NCI-H748 (cell line): ENCODE results near the gene CYREN.
"Not testable (repeated sequence)": the region's sequence is repeated elsewhere in the genome, so short reads cannot be mapped to it uniquely, and the experiment has no call there.

Experiments used
- DNase-seq: peaks from one replicate; lab custom pipeline; 2025; ENCODE audit not compliant: unreplicated experiment; lab: John Stamatoyannopoulos, UW

CYREN gene

GRCh38 chr7:135160858-135161653 lies 9.5 kb downstream of the CYREN start:
- DNase-seq = no peak

DNA sequence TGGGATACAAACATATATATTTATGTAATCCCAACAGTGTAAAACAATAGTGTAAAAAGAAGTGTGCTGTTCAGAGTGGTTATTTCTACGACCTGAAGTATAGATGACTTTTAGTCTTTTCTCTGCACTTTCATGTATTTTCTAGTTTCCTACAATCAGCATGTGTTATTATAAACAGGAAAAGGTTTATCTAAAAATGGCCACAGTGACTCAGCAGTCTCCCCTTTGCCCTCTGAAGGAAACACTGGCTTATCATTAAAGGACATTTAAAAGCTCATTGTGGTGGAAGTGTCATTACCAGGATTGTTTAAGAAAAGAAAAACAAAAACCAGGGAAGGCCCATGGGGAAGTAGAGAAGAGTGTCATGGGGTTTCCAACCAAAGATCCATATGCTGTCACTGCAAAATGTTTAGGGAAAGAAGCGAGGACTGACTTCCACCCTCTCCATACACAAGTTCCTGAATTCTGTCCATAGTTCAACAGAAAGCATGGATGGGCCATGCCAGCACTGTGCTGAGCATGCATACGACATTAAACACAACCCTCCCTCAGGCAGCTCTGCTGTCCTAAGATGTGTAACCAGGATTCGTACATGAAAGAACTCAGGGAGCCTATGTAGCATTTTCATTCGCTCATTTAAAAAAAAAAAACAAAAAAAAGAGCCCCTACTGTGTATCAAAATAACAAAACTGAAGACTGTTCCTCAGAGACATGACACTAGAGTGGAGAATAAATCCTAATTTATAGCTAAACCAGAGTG lies 10.2 kb downstream of the CYREN start:
- no peak for DNase-seq

DNA sequence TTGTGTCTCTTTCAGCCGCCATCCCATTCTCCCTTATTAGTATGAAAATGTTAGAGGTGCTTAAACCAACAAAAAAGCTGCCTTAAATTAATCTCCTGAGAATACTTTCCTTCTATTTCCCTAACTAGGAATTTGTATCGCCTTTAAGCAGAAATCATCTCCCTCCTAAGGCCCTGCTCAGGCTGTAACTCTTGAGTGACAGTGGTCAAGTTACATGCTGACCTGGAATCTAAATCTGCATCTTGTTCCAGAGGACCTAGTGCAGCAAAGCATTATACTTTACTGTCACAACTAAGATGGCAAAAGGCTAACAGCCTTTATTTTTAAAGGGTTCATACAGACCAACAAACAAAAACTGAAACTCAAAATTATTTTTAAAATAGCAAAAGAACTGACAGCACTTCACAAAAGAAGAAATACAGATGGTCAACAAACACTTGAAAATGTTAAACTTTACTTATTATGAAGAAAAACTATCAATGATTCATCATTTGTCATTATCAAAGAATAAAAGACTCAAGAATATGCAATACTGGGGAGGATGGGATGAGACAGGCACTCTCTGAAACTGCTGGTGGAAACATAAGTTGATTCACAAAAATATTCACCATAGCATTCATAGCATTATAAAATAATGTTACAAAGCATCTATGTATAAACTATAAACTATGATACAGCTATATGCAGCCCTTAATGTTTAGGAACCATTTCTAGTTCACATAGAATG lies 11.0 kb downstream of the CYREN start:
- no peak for DNase-seq

GRCh38 chr7:135158874-135159273 lies 11.6 kb downstream of the CYREN start:
- DNase-seq = no peak

- DNase-seq = no peak
Observed at GRCh38 chr7:135158141-135158655, 12.3 kb downstream of the CYREN start.

DNA sequence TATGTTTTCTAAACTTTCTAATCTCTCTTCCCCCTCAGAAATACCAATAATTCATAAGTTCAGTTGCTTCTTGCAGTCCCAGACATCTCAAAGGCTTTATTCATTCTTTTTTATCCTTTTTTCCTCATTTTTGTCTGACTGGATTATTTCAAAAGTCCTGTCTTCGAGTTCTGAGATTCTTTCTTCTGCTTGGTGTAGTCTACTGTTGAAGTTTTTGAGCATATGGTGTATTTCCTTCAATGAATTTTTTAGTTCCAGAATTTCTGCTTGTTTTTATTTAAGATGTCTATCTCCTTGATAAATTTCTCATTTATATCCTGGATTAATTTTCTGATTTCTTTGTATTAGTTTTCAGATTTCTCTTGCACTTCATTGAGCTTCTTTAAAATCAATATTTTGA lies 14.2 kb downstream of the CYREN start:
- no peak for DNase-seq

- no peak for DNase-seq
Observed at GRCh38 chr7:135154734-135155133, 15.8 kb downstream of the CYREN start.

- DNase-seq = no peak
Observed at GRCh38 chr7:135152442-135152841, 18.1 kb downstream of the CYREN start.

GRCh38 chr7:135151533-135151932 lies 19.0 kb downstream of the CYREN start:
- DNase-seq = no peak

DNA sequence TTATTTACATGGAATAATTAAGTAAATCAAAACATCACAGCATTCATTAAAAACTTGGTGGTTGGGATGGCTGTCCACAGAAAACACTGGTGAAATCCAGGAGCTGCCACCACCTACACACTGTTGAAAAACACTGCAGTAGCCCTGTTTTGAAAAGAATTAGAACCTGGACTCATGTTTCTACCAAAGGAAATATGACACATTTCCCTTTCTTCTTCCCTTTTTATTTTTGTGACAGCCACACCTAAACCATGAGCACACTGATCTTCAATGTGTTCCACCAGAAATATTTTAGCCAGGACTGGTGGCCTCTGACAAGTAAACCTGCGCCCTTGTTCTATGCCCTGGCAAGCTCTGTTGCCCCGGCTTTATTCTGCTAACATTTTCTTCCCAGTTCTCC lies 19.4 kb downstream of the CYREN start:
- no peak for DNase-seq

DNA sequence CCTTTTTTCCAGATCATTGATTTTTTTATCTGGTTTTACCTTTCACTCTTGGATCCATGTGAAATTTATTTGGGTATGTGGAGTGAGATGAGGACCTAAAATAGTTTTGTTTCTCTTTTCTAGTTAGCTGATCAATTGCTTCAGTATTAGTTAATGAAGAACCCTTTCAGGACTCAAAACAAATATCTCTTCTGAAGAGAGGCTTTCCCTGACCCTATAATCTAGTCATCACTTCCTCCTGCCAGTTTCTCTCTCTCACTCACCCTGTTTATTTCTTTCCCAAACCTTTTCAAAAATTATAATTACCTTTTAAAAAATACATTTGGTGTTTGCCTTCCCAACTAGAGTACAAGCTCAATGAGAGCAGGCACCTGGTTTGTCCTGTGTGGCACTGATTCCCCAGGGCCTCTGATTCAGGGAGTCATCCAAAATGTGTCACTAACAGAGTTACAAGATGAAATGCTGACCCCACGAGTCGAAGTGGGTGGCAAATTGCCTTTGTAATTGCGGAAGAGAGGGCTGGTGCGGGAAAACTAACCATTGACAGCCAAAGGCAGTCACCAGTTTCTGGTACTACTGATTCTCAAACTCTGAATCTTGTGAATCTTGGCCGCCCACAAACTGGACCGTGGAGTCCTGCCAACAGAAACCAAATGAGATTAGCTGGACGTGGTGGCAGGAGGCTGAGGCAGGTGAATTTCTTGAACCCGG lies 20.3 kb downstream of the CYREN start:
- no peak for DNase-seq

- no peak for DNase-seq
Observed at GRCh38 chr7:135147899-135148721, 22.4 kb downstream of the CYREN start, which contains the start of gene TMEM140. Gene TMEM140 (plus strand): TSS chr7:135148072. CDS start chr7:135164442, 16,370 bp downstream.

- no peak for DNase-seq
Observed at GRCh38 chr7:135147341-135147898, 23.1 kb downstream of the CYREN start.

DNA sequence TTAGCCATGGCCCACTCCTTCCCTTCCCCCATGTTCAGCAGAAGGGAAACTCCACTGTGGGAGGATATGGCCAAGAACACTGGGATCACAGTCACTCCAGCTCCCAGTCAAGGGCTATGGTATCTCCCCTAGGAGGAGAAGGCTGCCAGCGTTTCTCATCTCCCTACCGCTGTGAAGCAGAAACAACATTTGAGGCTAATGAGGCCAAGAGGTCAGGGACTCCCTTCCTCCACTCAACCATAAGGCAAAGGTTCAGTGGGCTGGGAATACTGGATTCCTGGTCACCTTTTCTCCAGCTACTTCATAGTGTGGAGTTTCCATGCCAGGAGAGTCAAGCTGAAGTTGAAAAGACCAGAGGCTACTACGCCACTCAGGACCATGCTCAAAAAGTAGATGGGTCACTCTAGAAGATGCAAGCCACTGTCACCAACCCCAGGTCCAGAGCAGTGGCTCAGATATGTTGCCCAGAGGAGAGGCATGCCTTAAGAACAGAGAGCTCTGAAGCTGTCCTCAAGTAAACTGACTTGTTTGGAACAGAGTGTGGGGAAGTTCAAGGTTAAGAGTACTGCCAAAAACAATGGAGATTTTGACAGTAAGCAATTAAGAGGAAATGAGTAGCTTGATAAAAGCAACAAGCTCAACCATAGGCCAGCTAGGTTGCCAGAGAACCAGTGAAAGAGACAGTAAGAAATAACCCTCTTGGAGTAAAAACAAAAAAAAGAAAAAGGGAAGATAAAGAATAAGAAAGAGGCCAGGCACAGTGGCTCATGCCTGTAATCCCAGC lies 26.4 kb downstream of the CYREN start:
- no peak for DNase-seq

DNA sequence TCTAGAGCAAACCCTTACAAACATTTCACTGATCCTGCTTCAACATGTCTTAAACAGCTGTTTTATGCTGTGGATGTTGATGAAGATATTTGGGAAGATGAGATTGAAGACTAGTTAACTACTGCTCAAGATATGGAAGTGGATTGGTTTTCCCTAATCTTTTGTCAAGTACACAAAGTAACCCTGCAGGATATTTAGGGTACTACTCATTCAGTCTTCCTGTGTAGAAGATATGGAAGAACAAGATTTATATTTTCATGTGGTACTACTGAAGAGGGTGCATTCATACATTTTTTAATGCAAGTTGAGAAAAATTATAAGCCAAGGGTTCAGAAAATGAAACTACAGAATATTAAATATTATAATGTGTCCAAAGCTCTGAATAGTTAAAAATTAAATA lies 40.9 kb downstream of the CYREN start:
- DNase-seq = no peak

DNA sequence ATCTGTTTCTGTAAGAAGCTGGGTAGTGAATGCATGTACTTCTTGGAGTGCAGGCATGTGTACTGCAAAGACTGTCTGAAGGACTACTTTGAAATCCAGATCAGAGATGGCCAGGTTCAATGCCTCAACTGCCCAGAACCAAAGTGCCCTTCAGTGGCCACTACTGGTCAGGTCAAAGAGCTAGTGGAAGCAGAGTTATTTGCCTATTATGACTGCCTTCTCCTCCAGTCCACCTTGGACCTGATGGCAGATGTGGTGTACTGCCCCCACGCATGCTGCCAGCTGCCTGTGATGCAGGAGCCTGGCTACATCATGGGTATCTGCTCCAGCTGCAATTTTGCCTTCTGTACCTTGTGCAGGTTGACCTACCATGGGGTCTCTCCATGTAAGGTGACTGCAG lies 41.6 kb downstream of the CYREN start:
- no peak for DNase-seq

DNA sequence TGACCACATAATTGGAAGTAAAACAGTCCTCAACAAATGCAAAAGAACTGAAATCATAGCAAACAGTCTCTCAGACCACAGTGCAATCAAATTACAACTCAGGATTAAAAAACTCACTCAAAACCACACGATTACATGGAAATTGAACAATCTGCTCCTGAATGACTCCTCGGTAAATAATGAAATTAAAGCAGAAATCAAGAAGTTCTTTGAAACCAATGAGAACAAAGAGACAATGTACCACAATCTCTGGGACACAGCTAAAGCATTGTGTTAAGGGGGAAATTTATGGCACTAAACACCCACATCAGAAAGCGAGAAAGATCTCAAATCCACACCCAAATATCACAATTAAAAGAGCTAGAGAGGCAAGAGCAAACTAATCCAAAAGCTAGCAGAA lies 45.9 kb downstream of the CYREN start:
- DNase-seq = not testable (repeated sequence)

DNA sequence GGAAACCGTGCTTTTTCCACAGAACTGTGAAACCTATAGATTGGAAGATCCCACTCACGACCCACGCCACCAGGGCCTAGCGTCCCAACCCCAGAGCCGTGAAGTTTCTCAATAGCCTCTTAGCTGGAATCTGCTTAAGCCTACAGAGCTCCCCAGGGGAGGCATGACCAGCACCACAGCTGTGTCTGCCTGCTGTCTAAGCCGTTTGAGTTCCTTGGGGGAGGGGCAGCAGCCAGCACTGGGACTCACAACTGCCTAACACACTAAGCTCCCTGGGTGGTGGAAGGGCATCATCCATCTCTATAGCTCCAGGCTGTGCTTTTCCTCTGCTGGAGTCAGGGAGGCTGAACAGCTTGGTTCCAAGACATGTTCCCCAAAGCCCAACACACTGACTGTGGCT lies 48.6 kb downstream of the CYREN start:
- no peak for DNase-seq

DNA sequence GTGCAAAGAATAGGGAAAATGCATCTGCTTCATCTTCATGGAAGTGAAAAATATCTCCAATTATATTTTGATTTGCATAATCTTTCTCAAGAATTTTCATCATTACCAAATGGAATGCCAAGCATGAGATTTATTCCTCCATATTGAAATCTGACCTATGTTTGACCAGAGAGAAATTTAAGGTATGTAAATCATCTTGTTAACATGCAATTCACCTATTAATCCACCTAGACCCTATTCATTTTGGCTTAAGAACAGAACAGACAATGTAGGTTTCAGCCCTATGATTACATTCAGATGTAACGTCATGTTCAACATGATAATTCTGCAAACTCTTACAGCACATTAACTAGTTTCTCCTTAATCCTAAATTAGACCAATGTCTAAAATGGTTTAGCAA lies 53.4 kb downstream of the CYREN start:
- no peak for DNase-seq
